Mucosa of descending colon (tissue), 3 donors: ENCODE results near the gene PAGE5. TPM values are rescaled to one million over a fixed set of nuclear protein-coding genes. Genes with fewer than 3 reads are reported as not detected.

ENCODE experiments used
- ATAC-seq: fragments of 200-7000 bp; cut with Tn5 transposase; one replicate; pipeline ENCODE4 v1.9.1; 2020; ENCODE audit warnings: mild to moderate bottlenecking, moderate library complexity
- DNase-seq, 3 donors: peaks; one replicate each; pipeline ENCODE4 v3.0.0-alpha.2; 2020
- H3K36me3 ChIP-seq: fragments of 200-600 bp; one replicate; pipeline ENCODE4 v1.8.0; 2021; ENCODE audit warnings: low read depth, mild to moderate bottlenecking
- H3K4me1 ChIP-seq: fragments of 200-600 bp; one replicate; pipeline ENCODE4 v1.8.0; 2021; ENCODE audit warnings: low read depth, mild to moderate bottlenecking
- H3K4me3 ChIP-seq: fragments of 200-600 bp; one replicate; pipeline ENCODE4 v1.8.0; 2021; ENCODE audit warnings: mild to moderate bottlenecking
- H3K9me3 ChIP-seq: fragments of 200-600 bp; one replicate; pipeline ENCODE4 v1.8.0; 2021; ENCODE audit warnings: mild to moderate bottlenecking
- intact Hi-C, 2 donors: fragments of 100-400 bp; cut with DNase I in 1 of 2; cut with micrococcal nuclease in 1 of 2; formaldehyde crosslinking; loops; one replicate each; pipeline versions ENCODE4 v1.11.0 to v1.11.1; 2022; cut with DNase I, micrococcal nuclease
- total RNA-seq, 3 donors: library from RNA; stranded (reverse); fragmentation: NEBNext Ultra II Directional in 2 of 3; extraction: Animal tissue kit (Norgen Biotek cat#: 25700) in 2 of 3; gene quantifications; one replicate each; pipeline versions ENCODE4 v1.2.1 to v1.2.4, GENCODE V29; 2021 to 2023
- TF ChIP-seq, protein P1 (sequence below): fragments of 200-600 bp; IDR thresholded peaks from one replicate; pipeline ENCODE4 v1.8.0; 2022; ENCODE audit warnings: antibody characterized with exemption, mild to moderate bottlenecking
- donor health status: DM: no; HTN: no; CAD: no; lungs with moderate emphysema.
- donor health status: DM: no; HTN: no; CAD: no.
- donor health status: DM: no; HTN: yes; CAD: no.

Gene PAGE5
- total RNA-seq, 3 donors from 2014 or later: not detected

DNA sequence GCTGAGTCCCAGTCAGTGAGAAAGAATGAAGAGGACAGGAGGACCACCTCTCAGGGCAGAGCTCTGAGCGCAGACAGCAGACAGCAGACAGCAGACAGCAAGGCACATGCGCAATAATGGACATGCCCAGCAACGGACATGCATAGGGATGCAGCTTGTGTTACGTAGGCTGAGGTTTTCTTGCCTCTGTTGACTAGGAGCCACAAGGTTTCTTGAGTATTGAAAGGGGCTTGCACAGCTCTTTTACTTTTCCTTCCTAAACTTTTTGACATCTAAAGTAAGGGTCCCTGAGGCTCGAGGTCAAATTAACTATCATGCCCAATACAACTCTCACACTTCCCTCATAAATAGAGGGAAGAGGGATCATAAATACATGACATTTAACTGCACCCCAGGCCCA is 44.7 kb downstream of the PAGE5 start, which contains the start of gene PAGE3:
PAGE3 (minus strand) TSS at position 101 of the 400 bp plus-strand sequence. CDS start 1,013 bp downstream, outside the sequence.
- Histone ChIP-seq H3K9me3 (no peaks in the 10 kb centered on the region), H3K4me3 (no peak within 1 kb of the TSS), H3K36me3 (no peaks in the 10 kb centered on the region), H3K4me1 (no peaks in the 10 kb centered on the region)
- ATAC-seq (no peak), DNase-seq (no peak)
- intact Hi-C loops: no loop called here
- TF ChIP-seq, protein P1, sequence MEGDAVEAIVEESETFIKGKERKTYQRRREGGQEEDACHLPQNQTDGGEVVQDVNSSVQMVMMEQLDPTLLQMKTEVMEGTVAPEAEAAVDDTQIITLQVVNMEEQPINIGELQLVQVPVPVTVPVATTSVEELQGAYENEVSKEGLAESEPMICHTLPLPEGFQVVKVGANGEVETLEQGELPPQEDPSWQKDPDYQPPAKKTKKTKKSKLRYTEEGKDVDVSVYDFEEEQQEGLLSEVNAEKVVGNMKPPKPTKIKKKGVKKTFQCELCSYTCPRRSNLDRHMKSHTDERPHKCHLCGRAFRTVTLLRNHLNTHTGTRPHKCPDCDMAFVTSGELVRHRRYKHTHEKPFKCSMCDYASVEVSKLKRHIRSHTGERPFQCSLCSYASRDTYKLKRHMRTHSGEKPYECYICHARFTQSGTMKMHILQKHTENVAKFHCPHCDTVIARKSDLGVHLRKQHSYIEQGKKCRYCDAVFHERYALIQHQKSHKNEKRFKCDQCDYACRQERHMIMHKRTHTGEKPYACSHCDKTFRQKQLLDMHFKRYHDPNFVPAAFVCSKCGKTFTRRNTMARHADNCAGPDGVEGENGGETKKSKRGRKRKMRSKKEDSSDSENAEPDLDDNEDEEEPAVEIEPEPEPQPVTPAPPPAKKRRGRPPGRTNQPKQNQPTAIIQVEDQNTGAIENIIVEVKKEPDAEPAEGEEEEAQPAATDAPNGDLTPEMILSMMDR: no peak

Other genes with a start within 250 kb of the PAGE5 start
- gene PFKFB1, start 226.2 kb upstream of the PAGE5 start, total RNA-seq: under 1 TPM in 2 of 3 donors, not detected in 1; 0.19 to 0.29 TPM
- gene APEX2, start 220.0 kb upstream of the PAGE5 start, total RNA-seq: 10 to 100 TPM; 12.5 to 20.5 (median 18.2) TPM
- not detected for gene ALAS2, start 189.4 kb upstream of the PAGE5 start, total RNA-seq
- gene PAGE2B, start 145.3 kb upstream of the PAGE5 start, total RNA-seq: not detected
- not detected for gene PAGE2, start 131.3 kb upstream of the PAGE5 start, total RNA-seq
- gene PAGE3, start 44.6 kb downstream of the PAGE5 start, total RNA-seq: not detected
- 10 to 100 TPM in 1 of 3 donors, 1 to 10 TPM in 2; 3.8 to 18.3 (median 7.1) TPM for gene MAGEH1, start 231.8 kb downstream of the PAGE5 start, total RNA-seq